Activated CD4-positive, CD25-positive, alpha-beta regulatory T cell treated with anti-CD3 and anti-CD28 coated beads, Interleukin-2, amount 50 U/mL, for 16 hours (primary cell): ENCODE data around the gene LTB4R2.
A peak's percentile ranks its signal among the peaks of the same experiment; 100 is the strongest.

Experiments
- DNase-seq: peaks from one replicate; pipeline ENCODE4 v3.0.0-alpha.2; 2020; ENCODE audit warnings: low read depth, low spot score

Gene LTB4R2

GRCh38 chr14:24309538-24310264 is at the start of gene LTB4R2:
LTB4R2 (plus strand) TSS chr14:24310140; CDS start chr14:24310665, 525 bp downstream.
- no peak for DNase-seq

GRCh38 chr14:24260780-24261157 is 49.2 kb upstream of the LTB4R2 start:
- DNase-seq: no peak

GRCh38 chr14:24261256-24261968 is 48.5 kb upstream of the LTB4R2 start:
- DNase-seq: no peak

GRCh38 chr14:24261969-24262327 is 48.0 kb upstream of the LTB4R2 start:
- no peak for DNase-seq

- no peak for DNase-seq
These were observed 46.9 kb upstream of the LTB4R2 start, which contains the start of gene TGM1 for GRCh38 chr14:24262821-24263733. TGM1 (minus strand) TSS chr14:24263177; CDS start chr14:24262352, 825 bp downstream.

GRCh38 chr14:24263848-24264247 is 46.1 kb upstream of the LTB4R2 start:
- DNase-seq: no peak

- DNase-seq: no peak
These were observed 45.6 kb upstream of the LTB4R2 start for GRCh38 chr14:24264298-24264697.

- no peak for DNase-seq
These were observed 43.3 kb upstream of the LTB4R2 start for GRCh38 chr14:24266344-24267244.

GRCh38 chr14:24267516-24267915 is 42.4 kb upstream of the LTB4R2 start:
- DNase-seq: no peak

GRCh38 chr14:24268225-24268624 is 41.7 kb upstream of the LTB4R2 start:
- no peak for DNase-seq

GRCh38 chr14:24269368-24269767 is 40.6 kb upstream of the LTB4R2 start:
- DNase-seq: no peak

- DNase-seq: no peak
These were observed 39.9 kb upstream of the LTB4R2 start for GRCh38 chr14:24269910-24270536.

GRCh38 chr14:24270537-24271133 is 39.3 kb upstream of the LTB4R2 start:
- no peak for DNase-seq

GRCh38 chr14:24271134-24271833 is 38.7 kb upstream of the LTB4R2 start, which contains the start of gene RABGGTA:
RABGGTA (minus strand) TSS chr14:24271597; CDS start chr14:24271115, 482 bp downstream.
- DNase-seq: peak; percentile 84

- DNase-seq: no peak
These were observed 38.1 kb upstream of the LTB4R2 start for GRCh38 chr14:24271834-24272263.

- no peak for DNase-seq
These were observed 37.5 kb upstream of the LTB4R2 start for GRCh38 chr14:24272467-24272866.

- DNase-seq: no peak
These were observed 36.4 kb upstream of the LTB4R2 start for GRCh38 chr14:24273422-24273998.

GRCh38 chr14:24274101-24274543 is 35.8 kb upstream of the LTB4R2 start:
- DNase-seq: no peak

- no peak for DNase-seq
These were observed 32.9 kb upstream of the LTB4R2 start for GRCh38 chr14:24277071-24277470.
